ENCODE data around the gene MTHFSD.

The MTHFSD gene

GRCh38 chr16:86505899-86506864 is 48.9 kb downstream of the MTHFSD start:
- TF ChIP-seq FOXM1 (IDR thresholded peaks at IDR 0.05; ENCODE audit: borderline replicate concordance, low read depth): no peak
- no peak for TF ChIP-seq NFIC (IDR thresholded peaks at IDR 0.05)
- no peak for TF ChIP-seq ZBTB7A (IDR thresholded peaks at IDR 0.05; ENCODE audit: low read depth)
- no peak for TF ChIP-seq EGR1 (IDR thresholded peaks at IDR 0.05)

- TF ChIP-seq RAD21 (IDR thresholded peaks at IDR 0.05; ENCODE audit: low read depth) (no peak), TCF12 (IDR thresholded peaks at IDR 0.05; ENCODE audit: low read depth) (no peak), EGR1 (IDR thresholded peaks at IDR 0.05) (no peak), NFIC (IDR thresholded peaks at IDR 0.05) (no peak), ZBTB7A (IDR thresholded peaks at IDR 0.05; ENCODE audit: low read depth) (no peak), REST (IDR thresholded peaks at IDR 0.05; ENCODE audit: low read depth) (no peak), MAX (IDR thresholded peaks at IDR 0.05) (no peak), USF1 (IDR thresholded peaks at IDR 0.05) (no peak), TEAD4 (IDR thresholded peaks at IDR 0.05) (no peak), CEBPB (IDR thresholded peaks at IDR 0.05) (no peak), FOXM1 (IDR thresholded peaks at IDR 0.05; ENCODE audit: borderline replicate concordance, low read depth) (no peak), YY1 (IDR thresholded peaks at IDR 0.05; ENCODE audit: low read depth) (no peak), TAF1 (IDR thresholded peaks at IDR 0.05; ENCODE audit: low read depth) (no peak), CREB1 (IDR thresholded peaks at IDR 0.05; ENCODE audit: low read depth) (no peak), EP300 (IDR thresholded peaks at IDR 0.05; ENCODE audit: borderline replicate concordance) (no peak)
Observed at GRCh38 chr16:86505185-86505898, 49.7 kb downstream of the MTHFSD start.

GRCh38 chr16:86504315-86505184 is 50.5 kb downstream of the MTHFSD start:
- TF ChIP-seq RAD21 (IDR thresholded peaks at IDR 0.05; ENCODE audit: low read depth) (no peak), USF1 (IDR thresholded peaks at IDR 0.05) (no peak), TCF12 (IDR thresholded peaks at IDR 0.05; ENCODE audit: low read depth) (no peak), TEAD4 (IDR thresholded peaks at IDR 0.05) (no peak), CREB1 (IDR thresholded peaks at IDR 0.05; ENCODE audit: low read depth) (no peak), CEBPB (IDR thresholded peaks at IDR 0.05) (no peak), REST (IDR thresholded peaks at IDR 0.05; ENCODE audit: low read depth) (no peak), EGR1 (IDR thresholded peaks at IDR 0.05) (no peak), YY1 (IDR thresholded peaks at IDR 0.05; ENCODE audit: low read depth) (no peak), TAF1 (IDR thresholded peaks at IDR 0.05; ENCODE audit: low read depth) (no peak), EP300 (IDR thresholded peaks at IDR 0.05; ENCODE audit: borderline replicate concordance) (no peak), FOXM1 (IDR thresholded peaks at IDR 0.05; ENCODE audit: borderline replicate concordance, low read depth) (no peak), MAX (IDR thresholded peaks at IDR 0.05) (no peak), ZBTB7A (IDR thresholded peaks at IDR 0.05; ENCODE audit: low read depth) (no peak), NFIC (IDR thresholded peaks at IDR 0.05) (no peak)

GRCh38 chr16:86503830-86504229 is 51.2 kb downstream of the MTHFSD start:
- TF ChIP-seq YY1 (IDR thresholded peaks at IDR 0.05; ENCODE audit: low read depth) (no peak), MAX (IDR thresholded peaks at IDR 0.05) (no peak), ZBTB7A (IDR thresholded peaks at IDR 0.05; ENCODE audit: low read depth) (no peak)

Data from Ishikawa (cell line).